HepG2 (cell line): ENCODE measurements around the gene CMKLR1. TPM values are rescaled to one million over a fixed set of nuclear protein-coding genes. Genes with fewer than 3 reads are reported as not detected.

ENCODE experiments used
- ARNT2 ChIP-seq: sonication (generic); formaldehyde crosslinking; IDR thresholded peaks from 2 replicates; pipeline ENCODE4 v1.8.0; 2022; ENCODE audit warnings: mild to moderate bottlenecking, low read depth, missing genetic modification reagents, moderate library complexity
- EP300 ChIP-seq, 3 experiments: sonication (generic) in 1 of 3; formaldehyde crosslinking in 1 of 3; IDR thresholded peaks; 2 replicates each; pipeline versions ENCODE4 v1.5.1 to v1.6.1; 2011 to 2020; ENCODE audit warnings: low read depth in 2 of 3, low read length in 2 of 3, borderline replicate concordance in 1 of 3, improper control_type of control experiment in 1 of 3, mild to moderate bottlenecking in 1 of 3, missing genetic modification reagents in 1 of 3, moderate library complexity in 1 of 3
- FOXA3 ChIP-seq: IDR thresholded peaks from 2 replicates; pipeline ENCODE4 v1.6.1; 2016; ENCODE audit warnings: missing genetic modification reagents, missing compliant biosample characterization
- GABPB1 ChIP-seq: IDR thresholded peaks from 2 replicates; pipeline ENCODE4 v1.6.1; 2016; ENCODE audit warnings: mild to moderate bottlenecking, missing genetic modification reagents, moderate library complexity, missing compliant biosample characterization
- HMGA1 ChIP-seq: sonication (generic); formaldehyde crosslinking; conservative IDR thresholded peaks from 2 replicates; pipeline ENCODE4 v1.4.0; 2020; ENCODE audit warnings: missing genetic modification reagents
- HOXA5 ChIP-seq: sonication (generic); formaldehyde crosslinking; IDR thresholded peaks from 2 replicates; pipeline ENCODE4 v1.4.0; 2020; ENCODE audit warnings: missing genetic modification reagents
- MAZ ChIP-seq, 2 experiments: sonication (generic) in 1 of 2; formaldehyde crosslinking in 1 of 2; IDR thresholded peaks; 2 replicates each; pipeline versions ENCODE4 v1.5.0 to v1.6.1; 2012 to 2020; ENCODE audit warnings: low read depth in 2 of 2, mild to moderate bottlenecking in 2 of 2, borderline replicate concordance in 1 of 2, improper control_type of control experiment in 1 of 2, low read length in 1 of 2, missing genetic modification reagents in 1 of 2, moderate library complexity in 1 of 2
- NR2F1 ChIP-seq, 2 experiments: fragments of 450-650 bp in 1 of 2; formaldehyde crosslinking in 1 of 2; IDR thresholded peaks; 2 replicates each; pipeline versions ENCODE4 v1.5.0 to v1.6.1; 2016 to 2020; ENCODE audit warnings: mild to moderate bottlenecking in 1 of 2, missing compliant biosample characterization in 1 of 2, missing genetic modification reagents in 1 of 2, moderate library complexity in 1 of 2
- ZBTB38 ChIP-seq: sonication (generic); formaldehyde crosslinking; IDR thresholded peaks from 2 replicates; pipeline ENCODE4 v1.5.1; 2020; ENCODE audit warnings: mild to moderate bottlenecking, missing genetic modification reagents
- ZNF292 ChIP-seq: sonication (generic); formaldehyde crosslinking; IDR thresholded peaks from 2 replicates; pipeline ENCODE4 v1.8.1; 2022; ENCODE audit warnings: mild to moderate bottlenecking, low read depth, missing genetic modification reagents, borderline replicate concordance
- ZNF460 ChIP-seq: sonication (generic); formaldehyde crosslinking; IDR thresholded peaks from 2 replicates; pipeline ENCODE4 v1.5.1; 2020; ENCODE audit warnings: missing genetic modification reagents, mild to moderate bottlenecking, borderline replicate concordance
- ZNF510 ChIP-seq: sonication (generic); formaldehyde crosslinking; IDR thresholded peaks from 2 replicates; pipeline ENCODE4 v1.4.0; 2020; ENCODE audit warnings: low read depth, mild to moderate bottlenecking, missing genetic modification reagents
- ZNF768 ChIP-seq: sonication (generic); formaldehyde crosslinking; IDR thresholded peaks from 2 replicates; pipeline ENCODE4 v1.4.0; 2020; ENCODE audit warnings: missing genetic modification reagents
- ZNF841 ChIP-seq: sonication (generic); formaldehyde crosslinking; IDR thresholded peaks from 2 replicates; pipeline ENCODE4 v1.8.1; 2023; ENCODE audit warnings: missing genetic modification reagents, borderline replicate concordance
- polyA plus RNA-seq, 8 experiments: library from polyadenylated mRNA; depleted of rRNA in 3 of 8; stranded (reverse) in 7 of 8; unstranded in 1 of 8; fragments of >200 nt; fragmentation: Illumina TruSeq in 4 of 8; extraction: Trizol in 4 of 8; gene quantifications; 2 replicates each; pipeline versions ENCODE4 v1.2.1 to v1.2.3, GENCODE V29; 2011 to 2016; ENCODE audit warnings: low read depth in 4 of 8, missing spikeins in 1 of 8, mixed read lengths in 1 of 8; ENCODE audit not compliant: insufficient read depth in 1 of 8
- total RNA-seq, 5 experiments: library from RNA; depleted of rRNA; stranded (reverse); fragments of >200 nt; fragmentation: Illumina TruSeq; extraction: Trizol; gene quantifications; 2 replicates each; pipeline ENCODE4 v1.2.3, GENCODE V29; 2016; ENCODE audit warnings: low read depth in 1 of 5
- TF ChIP-seq, protein P1 (sequence below): sonication (generic); formaldehyde crosslinking; IDR thresholded peaks from 2 replicates; pipeline ENCODE4; 2020; ENCODE audit warnings: missing genetic modification reagents, mild to moderate bottlenecking, borderline replicate concordance
- TF ChIP-seq, protein P2 (sequence below): sonication (generic); formaldehyde crosslinking; IDR thresholded peaks from 2 replicates; pipeline ENCODE4 v1.4.0; 2020; ENCODE audit warnings: missing genetic modification reagents
- TF ChIP-seq, protein P3 (sequence below): sonication (generic); formaldehyde crosslinking; IDR thresholded peaks from 2 replicates; pipeline ENCODE4 v1.4.0; 2020; ENCODE audit warnings: missing genetic modification reagents, mild to moderate bottlenecking, borderline replicate concordance
- TF ChIP-seq, protein P4 (sequence below): sonication (generic); formaldehyde crosslinking; IDR thresholded peaks from 2 replicates; pipeline ENCODE4 v1.8.0; 2022; ENCODE audit warnings: mild to moderate bottlenecking, missing genetic modification reagents, moderate library complexity

CMKLR1 gene
- total and polyA plus RNA-seq, 2 of the 13 experiments (the other 11 are each of a cell fraction or from before 2014, with no cell fraction given): not detected

DNA sequence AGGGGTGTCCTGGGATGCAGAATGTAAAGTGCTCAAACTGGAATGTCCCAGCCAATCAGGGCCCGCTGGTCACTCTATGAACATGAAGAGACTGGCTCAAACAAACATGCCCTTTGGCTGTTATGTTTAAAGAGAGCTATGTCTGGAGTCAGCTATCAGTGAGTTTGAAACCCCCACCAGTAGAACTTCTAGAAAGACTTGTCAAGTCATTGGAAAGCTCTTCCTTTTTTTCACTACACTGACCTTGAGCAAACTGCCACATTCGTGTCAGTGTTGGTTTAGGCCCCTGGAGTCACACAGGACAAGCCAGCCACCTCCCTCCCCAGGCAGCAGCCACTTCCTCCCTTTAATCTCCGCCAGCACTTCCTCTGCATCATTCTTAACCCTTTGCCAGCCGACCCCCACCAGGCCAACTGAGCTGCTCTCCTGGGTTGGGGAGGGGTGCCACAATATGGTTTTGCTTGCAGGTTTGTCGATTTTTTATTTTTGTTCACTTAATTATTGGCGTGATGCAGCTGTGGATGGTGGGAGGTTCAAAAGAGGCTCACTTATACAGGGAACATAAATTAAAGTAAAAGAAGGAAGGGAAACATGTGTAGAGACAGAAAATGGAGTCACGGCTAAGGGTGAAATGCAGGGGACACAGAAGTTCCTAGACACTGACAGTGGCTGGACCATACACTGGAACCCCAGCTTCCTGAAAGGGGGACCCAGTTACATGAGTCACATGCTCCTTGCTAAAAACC lies 25.3 kb downstream of the CMKLR1 start (continued):
- peak; percentile 96 for TF ChIP-seq ZNF292
- TF ChIP-seq ZNF841 (CRISPR knock-in tag): no peak
- TF ChIP-seq HMGA1 (CRISPR knock-in tag): no peak
- no peak for TF ChIP-seq ZNF460 (CRISPR knock-in tag)
- TF ChIP-seq NR2F1 (CRISPR knock-in tag; IDR thresholded peaks at IDR 0.05): 0 out of 4 replicates have a peak, but pooled peaks have one; percentile 39 to 40
- peak; percentile 27; the same call in 1 of the 2 replicates for TF ChIP-seq ZNF768 (CRISPR knock-in tag)
- peak; percentile 48; the same call in 1 of the 2 replicates for TF ChIP-seq ZBTB38 (CRISPR knock-in tag)
- TF ChIP-seq GABPB1 (CRISPR knock-in tag): peak; percentile 76
- TF ChIP-seq, protein P1, sequence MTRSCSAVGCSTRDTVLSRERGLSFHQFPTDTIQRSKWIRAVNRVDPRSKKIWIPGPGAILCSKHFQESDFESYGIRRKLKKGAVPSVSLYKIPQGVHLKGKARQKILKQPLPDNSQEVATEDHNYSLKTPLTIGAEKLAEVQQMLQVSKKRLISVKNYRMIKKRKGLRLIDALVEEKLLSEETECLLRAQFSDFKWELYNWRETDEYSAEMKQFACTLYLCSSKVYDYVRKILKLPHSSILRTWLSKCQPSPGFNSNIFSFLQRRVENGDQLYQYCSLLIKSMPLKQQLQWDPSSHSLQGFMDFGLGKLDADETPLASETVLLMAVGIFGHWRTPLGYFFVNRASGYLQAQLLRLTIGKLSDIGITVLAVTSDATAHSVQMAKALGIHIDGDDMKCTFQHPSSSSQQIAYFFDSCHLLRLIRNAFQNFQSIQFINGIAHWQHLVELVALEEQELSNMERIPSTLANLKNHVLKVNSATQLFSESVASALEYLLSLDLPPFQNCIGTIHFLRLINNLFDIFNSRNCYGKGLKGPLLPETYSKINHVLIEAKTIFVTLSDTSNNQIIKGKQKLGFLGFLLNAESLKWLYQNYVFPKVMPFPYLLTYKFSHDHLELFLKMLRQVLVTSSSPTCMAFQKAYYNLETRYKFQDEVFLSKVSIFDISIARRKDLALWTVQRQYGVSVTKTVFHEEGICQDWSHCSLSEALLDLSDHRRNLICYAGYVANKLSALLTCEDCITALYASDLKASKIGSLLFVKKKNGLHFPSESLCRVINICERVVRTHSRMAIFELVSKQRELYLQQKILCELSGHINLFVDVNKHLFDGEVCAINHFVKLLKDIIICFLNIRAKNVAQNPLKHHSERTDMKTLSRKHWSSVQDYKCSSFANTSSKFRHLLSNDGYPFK (CRISPR knock-in tag): no peak
- peak; percentile 77 for TF ChIP-seq FOXA3
- no peak for TF ChIP-seq ZNF510 (CRISPR knock-in tag)
- TF ChIP-seq, protein P2, sequence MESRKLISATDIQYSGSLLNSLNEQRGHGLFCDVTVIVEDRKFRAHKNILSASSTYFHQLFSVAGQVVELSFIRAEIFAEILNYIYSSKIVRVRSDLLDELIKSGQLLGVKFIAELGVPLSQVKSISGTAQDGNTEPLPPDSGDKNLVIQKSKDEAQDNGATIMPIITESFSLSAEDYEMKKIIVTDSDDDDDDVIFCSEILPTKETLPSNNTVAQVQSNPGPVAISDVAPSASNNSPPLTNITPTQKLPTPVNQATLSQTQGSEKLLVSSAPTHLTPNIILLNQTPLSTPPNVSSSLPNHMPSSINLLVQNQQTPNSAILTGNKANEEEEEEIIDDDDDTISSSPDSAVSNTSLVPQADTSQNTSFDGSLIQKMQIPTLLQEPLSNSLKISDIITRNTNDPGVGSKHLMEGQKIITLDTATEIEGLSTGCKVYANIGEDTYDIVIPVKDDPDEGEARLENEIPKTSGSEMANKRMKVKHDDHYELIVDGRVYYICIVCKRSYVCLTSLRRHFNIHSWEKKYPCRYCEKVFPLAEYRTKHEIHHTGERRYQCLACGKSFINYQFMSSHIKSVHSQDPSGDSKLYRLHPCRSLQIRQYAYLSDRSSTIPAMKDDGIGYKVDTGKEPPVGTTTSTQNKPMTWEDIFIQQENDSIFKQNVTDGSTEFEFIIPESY: peak; percentile 23; the same call in 1 of the 2 replicates
- TF ChIP-seq HOXA5: peak; percentile 45; the same call in 1 of the 2 replicates
- 0 out of 2 replicates have a peak, but pooled peaks have one; percentile 45 for TF ChIP-seq ARNT2
- TF ChIP-seq, protein P3, sequence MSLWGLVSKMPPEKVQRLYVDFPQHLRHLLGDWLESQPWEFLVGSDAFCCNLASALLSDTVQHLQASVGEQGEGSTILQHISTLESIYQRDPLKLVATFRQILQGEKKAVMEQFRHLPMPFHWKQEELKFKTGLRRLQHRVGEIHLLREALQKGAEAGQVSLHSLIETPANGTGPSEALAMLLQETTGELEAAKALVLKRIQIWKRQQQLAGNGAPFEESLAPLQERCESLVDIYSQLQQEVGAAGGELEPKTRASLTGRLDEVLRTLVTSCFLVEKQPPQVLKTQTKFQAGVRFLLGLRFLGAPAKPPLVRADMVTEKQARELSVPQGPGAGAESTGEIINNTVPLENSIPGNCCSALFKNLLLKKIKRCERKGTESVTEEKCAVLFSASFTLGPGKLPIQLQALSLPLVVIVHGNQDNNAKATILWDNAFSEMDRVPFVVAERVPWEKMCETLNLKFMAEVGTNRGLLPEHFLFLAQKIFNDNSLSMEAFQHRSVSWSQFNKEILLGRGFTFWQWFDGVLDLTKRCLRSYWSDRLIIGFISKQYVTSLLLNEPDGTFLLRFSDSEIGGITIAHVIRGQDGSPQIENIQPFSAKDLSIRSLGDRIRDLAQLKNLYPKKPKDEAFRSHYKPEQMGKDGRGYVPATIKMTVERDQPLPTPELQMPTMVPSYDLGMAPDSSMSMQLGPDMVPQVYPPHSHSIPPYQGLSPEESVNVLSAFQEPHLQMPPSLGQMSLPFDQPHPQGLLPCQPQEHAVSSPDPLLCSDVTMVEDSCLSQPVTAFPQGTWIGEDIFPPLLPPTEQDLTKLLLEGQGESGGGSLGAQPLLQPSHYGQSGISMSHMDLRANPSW (CRISPR knock-in tag): peak; percentile 69; the same call in 1 of the 2 replicates
- peak in 1 of 2 experiments; percentile 93; a peak in 3 of 4 replicates for TF ChIP-seq EP300 (IDR thresholded peaks at IDR 0.05; ENCODE audit: low read depth in 2 of 2, low read length in 2 of 2)
- peak; percentile 90 for TF ChIP-seq EP300 (CRISPR knock-in tag; IDR thresholded peaks at IDR 0.05; ENCODE audit: borderline replicate concordance)
- TF ChIP-seq MAZ (IDR thresholded peaks at IDR 0.05; ENCODE audit: borderline replicate concordance, low read depth, low read length): no peak
- TF ChIP-seq MAZ (CRISPR knock-in tag; IDR thresholded peaks at IDR 0.05; ENCODE audit: low read depth): peak; percentile 80
- TF ChIP-seq, protein P4, sequence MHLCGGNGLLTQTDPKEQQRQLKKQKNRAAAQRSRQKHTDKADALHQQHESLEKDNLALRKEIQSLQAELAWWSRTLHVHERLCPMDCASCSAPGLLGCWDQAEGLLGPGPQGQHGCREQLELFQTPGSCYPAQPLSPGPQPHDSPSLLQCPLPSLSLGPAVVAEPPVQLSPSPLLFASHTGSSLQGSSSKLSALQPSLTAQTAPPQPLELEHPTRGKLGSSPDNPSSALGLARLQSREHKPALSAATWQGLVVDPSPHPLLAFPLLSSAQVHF (CRISPR knock-in tag): no peak
